ENCODE data around the gene CDK4. TPM values are rescaled to one million over a fixed set of nuclear protein-coding genes. Genes with fewer than 3 reads are reported as not detected.

CDK4 gene
- 10 to 100 TPM; 65.3 to 66.0 TPM for total RNA-seq
- long read RNA-seq, donor 1, transcript CDK4-201 (8 exons, 2,076 nt) = major isoform, 43 of 47 reads
- long read RNA-seq, donor 1, partial matches to known transcripts = 0 of 47 reads
- long read RNA-seq, donor 1, other reads (novel, unspliced or antisense) = 2 of 47 reads
- long read RNA-seq, donor 2, transcript CDK4-201 (8 exons, 2,076 nt) = major isoform, 245 of 269 reads
- long read RNA-seq, donor 2, partial matches to known transcripts = 12 of 269 reads
- long read RNA-seq, donor 2, other reads (novel, unspliced or antisense) = 8 of 269 reads

GRCh38 chr12:57751788-57752667 lies at the start of gene CDK4:
Gene CDK4 (minus strand): TSS chr12:57752310. CDS start chr12:57751717, 593 bp downstream.
- DNase-seq (ENCODE audit: low spot score) = peak; percentile 100
- intact Hi-C loops (cut with DNase I) = no loop called here

- no peak for DNase-seq (ENCODE audit: low spot score)
- intact Hi-C loops (cut with DNase I) = no loop called here
Observed at GRCh38 chr12:57800965-57801364, 48.9 kb upstream of the CDK4 start.

GRCh38 chr12:57797933-57798332 lies 45.8 kb upstream of the CDK4 start:
- intact Hi-C loops (cut with DNase I) = no loop called here
- DNase-seq (ENCODE audit: low spot score) = no peak

GRCh38 chr12:57796996-57797395 lies 44.9 kb upstream of the CDK4 start:
- no peak for DNase-seq (ENCODE audit: low spot score)
- intact Hi-C loops (cut with DNase I) = no loop called here

GRCh38 chr12:57795354-57795753 lies 43.2 kb upstream of the CDK4 start:
- no peak for DNase-seq (ENCODE audit: low spot score)
- intact Hi-C loops (cut with DNase I) = no loop called here

- intact Hi-C loops (cut with DNase I) = no loop called here
- no peak for DNase-seq (ENCODE audit: low spot score)
Observed at GRCh38 chr12:57793920-57794319, 41.8 kb upstream of the CDK4 start.

- intact Hi-C loops (cut with DNase I) = no loop called here
- no peak for DNase-seq (ENCODE audit: low spot score)
Observed at GRCh38 chr12:57783861-57784260, 31.8 kb upstream of the CDK4 start.

GRCh38 chr12:57783466-57783801 lies 31.3 kb upstream of the CDK4 start:
- intact Hi-C loops (cut with DNase I) = no loop called here
- no peak for DNase-seq (ENCODE audit: low spot score)

- intact Hi-C loops (cut with DNase I) = no loop called here
- peak; percentile 99 for DNase-seq (ENCODE audit: low spot score)
Observed at GRCh38 chr12:57782608-57783465, 30.7 kb upstream of the CDK4 start, which contains the start of gene TSFM. Gene TSFM (plus strand): TSS chr12:57782787. CDS start chr12:57782802, 15 bp downstream.

- no peak for DNase-seq (ENCODE audit: low spot score)
- intact Hi-C loops (cut with DNase I) = no loop called here
Observed at GRCh38 chr12:57782243-57782607, 30.1 kb upstream of the CDK4 start.

- DNase-seq (ENCODE audit: low spot score) = no peak
- intact Hi-C loops (cut with DNase I) = no loop called here
Observed at GRCh38 chr12:57781801-57782200, 29.7 kb upstream of the CDK4 start.

- DNase-seq (ENCODE audit: low spot score) = no peak
- intact Hi-C loops (cut with DNase I) = no loop called here
Observed at GRCh38 chr12:57781244-57781643, 29.1 kb upstream of the CDK4 start.

GRCh38 chr12:57780284-57780897 lies 28.3 kb upstream of the CDK4 start:
- intact Hi-C loops (cut with DNase I) = no loop called here
- DNase-seq (ENCODE audit: low spot score) = no peak

GRCh38 chr12:57779736-57780135 lies 27.6 kb upstream of the CDK4 start:
- intact Hi-C loops (cut with DNase I) = no loop called here
- DNase-seq (ENCODE audit: low spot score) = no peak

GRCh38 chr12:57777911-57778310 lies 25.8 kb upstream of the CDK4 start:
- no peak for DNase-seq (ENCODE audit: low spot score)
- intact Hi-C loops (cut with DNase I) = no loop called here

GRCh38 chr12:57777367-57777766 lies 25.3 kb upstream of the CDK4 start:
- intact Hi-C loops (cut with DNase I) = no loop called here

GRCh38 chr12:57776247-57776587 lies 24.1 kb upstream of the CDK4 start:
- intact Hi-C loops (cut with DNase I) = no loop called here
- no peak for DNase-seq (ENCODE audit: low spot score)

More at GRCh38 chr12:57777367-57777766, 25.3 kb upstream of the CDK4 start:
- DNase-seq (ENCODE audit: low spot score) = no peak

GRCh38 chr12:57775563-57776246 lies 23.6 kb upstream of the CDK4 start:
- intact Hi-C loops (cut with DNase I) = no loop called here

GRCh38 chr12:57775044-57775443 lies 22.9 kb upstream of the CDK4 start:
- DNase-seq (ENCODE audit: low spot score) = no peak
- intact Hi-C loops (cut with DNase I) = no loop called here

More at GRCh38 chr12:57775563-57776246, 23.6 kb upstream of the CDK4 start:
- DNase-seq (ENCODE audit: low spot score) = no peak

Measured in posterior vena cava (tissue), 2 donors.